Neuronal stem cell (in vitro differentiated cells): ENCODE measurements around the gene MYO16.

Source experiments
- DNase-seq: peaks from one replicate; pipeline ENCODE4 v3.0.0-alpha.2; 2013; ENCODE audit warnings: low spot score
- H2AFZ ChIP-seq: one replicate; pipeline ENCODE4 v1.6.1; 2013; ENCODE audit warnings: mild to moderate bottlenecking, low read length, inconsistent platforms
- H2AK5ac ChIP-seq: 2 replicates; pipeline ENCODE4 v1.6.1; 2013; ENCODE audit warnings: low read depth, mild to moderate bottlenecking, inconsistent platforms, low read length, moderate library complexity, mixed read lengths
- H2BK120ac ChIP-seq: 2 replicates; pipeline ENCODE4 v1.6.1; 2013; ENCODE audit warnings: low read depth, mild to moderate bottlenecking, inconsistent platforms, low read length, moderate library complexity, mixed read lengths
- H2BK12ac ChIP-seq: one replicate; pipeline ENCODE4 v1.6.1; 2013; ENCODE audit warnings: low read length, inconsistent platforms
- H2BK15ac ChIP-seq: 2 replicates; pipeline ENCODE4 v1.6.1; 2013; ENCODE audit warnings: mild to moderate bottlenecking, low read length, inconsistent platforms, mixed read lengths
- H2BK5ac ChIP-seq: one replicate; pipeline ENCODE4 v1.6.1; 2013; ENCODE audit warnings: inconsistent platforms, mild to moderate bottlenecking, low read length, moderate library complexity
- H3K14ac ChIP-seq: one replicate; pipeline ENCODE4 v1.6.1; 2013; ENCODE audit warnings: low read length, inconsistent platforms
- H3K18ac ChIP-seq: 2 replicates; pipeline ENCODE4 v1.6.1; 2013; ENCODE audit warnings: low read length, inconsistent platforms
- H3K23ac ChIP-seq: 2 replicates; pipeline ENCODE4 v1.6.1; 2013; ENCODE audit warnings: low read depth, mild to moderate bottlenecking, mixed read lengths, low read length, inconsistent platforms; ENCODE audit not compliant: poor library complexity
- H3K27ac ChIP-seq: replicated peaks from 3 replicates; pipeline ENCODE4 v1.5.1; 2013; ENCODE audit warnings: low read length, inconsistent platforms
- H3K27me3 ChIP-seq, 3 experiments: 2 replicates each; pipeline ENCODE4 v1.6.1; 2013; ENCODE audit warnings: low read length in 3 of 3, mild to moderate bottlenecking in 2 of 3, inconsistent platforms in 1 of 3, low read depth in 1 of 3, mixed read lengths in 1 of 3, moderate library complexity in 1 of 3; ENCODE audit not compliant: control insufficient read depth in 3 of 3, insufficient read depth in 3 of 3
- H3K36me3 ChIP-seq, 2 donors: replicated peaks in 1 of 2; 2 replicates each; pipeline ENCODE4 v1.6.1; 2013; ENCODE audit warnings: low read length in 2 of 2; ENCODE audit not compliant: control insufficient read depth in 2 of 2, insufficient read depth in 2 of 2
- H3K4ac ChIP-seq: 2 replicates; pipeline ENCODE4 v1.6.1; 2013; ENCODE audit warnings: inconsistent platforms, mild to moderate bottlenecking, low read length, moderate library complexity
- H3K4me1 ChIP-seq, 2 donors: 1 replicate in 1 of 2; 2 replicates in 1 of 2; pipeline ENCODE4 v1.6.1; 2013; ENCODE audit warnings: low read length in 2 of 2, low read depth in 1 of 2; ENCODE audit not compliant: control insufficient read depth in 2 of 2, insufficient read depth in 1 of 2
- H3K4me2 ChIP-seq: one replicate; pipeline ENCODE4 v1.6.1; 2013; ENCODE audit warnings: mild to moderate bottlenecking, low read length, inconsistent platforms; ENCODE audit not compliant: insufficient read depth, poor library complexity, severe bottlenecking
- H3K4me3 ChIP-seq, 2 donors: 2 replicates each; pipeline ENCODE4 v1.5.1; 2013; ENCODE audit warnings: low read length in 2 of 2, mild to moderate bottlenecking in 2 of 2, inconsistent platforms in 1 of 2, moderate library complexity in 1 of 2
- H3K79me1 ChIP-seq: one replicate; pipeline ENCODE4 v1.6.1; 2013; ENCODE audit warnings: low read depth, mild to moderate bottlenecking, inconsistent platforms, low read length, moderate library complexity
- H3K9ac ChIP-seq: one replicate; pipeline ENCODE4 v1.6.1; 2013; ENCODE audit warnings: mild to moderate bottlenecking, low read depth, low read length, inconsistent platforms; ENCODE audit not compliant: poor library complexity
- H3K9me3 ChIP-seq, 2 donors: replicated peaks in 1 of 2; 2 replicates each; pipeline versions ENCODE3 to v1.6.1; 2013; ENCODE audit warnings: low read length in 2 of 2, mild to moderate bottlenecking in 2 of 2, inconsistent platforms in 1 of 2, low read depth in 1 of 2, mixed read lengths in 1 of 2, moderate library complexity in 1 of 2; ENCODE audit not compliant: control insufficient read depth in 2 of 2, insufficient read depth in 1 of 2
- H4K8ac ChIP-seq: one replicate; pipeline ENCODE4 v1.6.1; 2013; ENCODE audit warnings: low read depth, mild to moderate bottlenecking, inconsistent platforms, low read length, moderate library complexity
- H4K91ac ChIP-seq: one replicate; pipeline ENCODE4 v1.6.1; 2013; ENCODE audit warnings: low read length, low read depth, mild to moderate bottlenecking, inconsistent platforms; ENCODE audit not compliant: poor library complexity
- WGBS, 2 donors: extraction: QIAGEN DNeasy Blood & Tissue Kit; methylation state at CpG; one replicate each; pipeline ENCODE4 v1.1.7; 2013; ENCODE audit warnings: missing lambda C conversion rate in 2 of 2, mixed read lengths in 1 of 2; ENCODE audit not compliant: insufficient read length in 2 of 2, insufficient replicate concordance in 1 of 2; ENCODE audit errors: extremely low coverage in 2 of 2; 5-methylcytosine and 5-hydroxymethylcytosine counted together

Gene MYO16

DNA sequence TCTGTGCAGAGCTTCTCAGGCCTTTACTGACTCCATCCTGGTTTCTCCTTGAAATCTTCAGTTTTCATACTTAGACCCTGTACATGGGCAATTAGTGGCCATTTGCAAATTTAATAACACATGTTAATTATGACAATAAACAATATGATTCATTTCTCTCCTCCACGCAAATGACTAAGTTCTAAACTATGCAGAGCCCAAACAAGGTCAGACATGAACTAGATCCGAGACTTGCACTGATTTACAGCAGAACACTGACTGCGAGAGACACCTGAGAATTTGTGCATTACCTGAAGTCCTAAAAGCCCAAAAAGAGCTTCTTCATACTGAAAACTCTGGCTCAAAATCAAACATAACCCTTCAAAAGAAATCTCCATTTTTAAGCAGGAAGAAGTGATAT lies 521.8 kb downstream of the MYO16 start:
- Histone ChIP-seq H3K27ac (no peak overlapping the region), H4K8ac (no peak overlapping the region), H3K4me3 (no peak overlapping the region), H2AFZ (no peak overlapping the region), H4K91ac (no peak overlapping the region), H2BK15ac (no peak overlapping the region), H3K18ac (no peak overlapping the region), H3K27me3 (no peaks in the 10 kb centered on the region), H3K9me3 (no peaks in the 10 kb centered on the region), H3K4me2 (no peak overlapping the region), H3K4ac (no peak overlapping the region), H2BK12ac (no peak overlapping the region), H3K23ac (no peak overlapping the region), H2AK5ac (no peak overlapping the region), H3K14ac (no peak overlapping the region), H3K36me3 (no peaks in the 10 kb centered on the region), H2BK120ac (no peak overlapping the region), H3K4me1 (peaks cover 9 to 10% of the 10 kb centered on the region in 2 donors), H3K9ac (no peak overlapping the region), H3K79me1 (no peaks in the 10 kb centered on the region), H2BK5ac (no peak overlapping the region)
- no peak for DNase-seq
- WGBS, 2 donors: no CpG with 5 or more reads among the region's 3 CpGs

DNA sequence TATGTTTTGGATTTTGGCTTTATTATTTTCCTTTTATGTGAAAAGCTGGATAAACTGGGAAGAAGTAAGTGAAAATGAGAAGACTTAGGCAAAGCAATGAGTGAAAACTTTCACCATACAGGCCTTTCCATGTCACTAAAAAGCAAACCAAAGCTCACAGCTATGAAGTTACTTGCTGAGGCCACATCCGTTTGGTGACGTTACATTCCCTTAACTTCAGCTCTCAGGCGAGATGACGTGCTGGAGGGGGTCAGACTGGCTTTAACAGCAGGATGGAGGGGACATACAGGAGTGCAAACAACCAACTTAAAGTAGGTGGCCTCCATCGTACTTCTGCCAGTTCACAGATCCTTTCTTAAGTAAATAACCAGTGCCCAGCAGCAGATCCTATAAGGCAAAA lies 522.3 kb downstream of the MYO16 start:
- no peaks in the 10 kb centered on the region for H3K9me3 ChIP-seq

DNA sequence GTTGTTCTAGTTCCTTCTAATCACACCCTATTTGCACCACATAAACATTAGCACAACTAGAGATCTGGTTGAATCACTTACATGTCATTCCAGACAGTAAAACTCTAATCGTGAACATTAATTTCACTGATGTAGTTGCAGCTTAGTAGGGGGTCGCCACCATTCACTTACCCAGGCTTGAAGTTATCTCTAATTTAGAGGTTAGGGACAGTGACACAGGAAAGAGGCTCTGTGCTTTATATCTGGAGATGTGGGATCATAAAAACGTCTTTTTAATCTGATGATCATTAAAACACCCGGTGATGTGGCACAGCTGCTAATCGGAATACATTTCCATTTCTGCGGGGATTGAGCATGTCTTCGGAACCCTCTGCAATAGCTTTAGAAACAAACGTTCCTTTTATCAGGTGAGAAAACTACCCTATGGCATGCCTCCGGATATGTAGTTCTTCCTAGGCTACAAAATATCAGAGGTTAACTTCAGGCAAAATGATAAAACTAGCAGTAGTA lies 523.0 kb downstream of the MYO16 start:
- Histone ChIP-seq H3K9ac (no peak overlapping the region), H2BK5ac (no peak overlapping the region), H3K14ac (no peak overlapping the region), H3K23ac (no peak overlapping the region), H3K18ac (no peak overlapping the region), H2BK15ac (no peak overlapping the region), H2BK120ac (no peak overlapping the region), H3K27ac (no peak overlapping the region), H3K79me1 (no peaks in the 10 kb centered on the region), H3K27me3 (no peaks in the 10 kb centered on the region), H3K36me3 (no peaks in the 10 kb centered on the region), H4K8ac (no peak overlapping the region), H2AFZ (no peak overlapping the region), H3K4me1 (peaks cover 13 to 15% of the 10 kb centered on the region in 2 donors), H4K91ac (no peak overlapping the region), H3K9me3 (no peaks in the 10 kb centered on the region), H3K4me2 (no peak overlapping the region), H3K4me3 (no peak overlapping the region), H2BK12ac (no peak overlapping the region), H2AK5ac (no peak overlapping the region), H3K4ac (no peak overlapping the region)
- DNase-seq: no peak
- no CpG with 5 or more reads among the region's 9 CpGs for WGBS, 2 donors

More for the DNA sequence above, 522.3 kb downstream of the MYO16 start:
- H3K4me1 ChIP-seq: peaks cover 10 to 11% of the 10 kb centered on the region in 2 donors
- H2BK15ac ChIP-seq: no peak overlapping the region
- no peak overlapping the region for H3K4me2 ChIP-seq
- H4K91ac ChIP-seq: no peak overlapping the region
- no peak overlapping the region for H3K27ac ChIP-seq
- no peak overlapping the region for H3K14ac ChIP-seq
- H3K9ac ChIP-seq: no peak overlapping the region
- no peak overlapping the region for H2AFZ ChIP-seq
- H3K18ac ChIP-seq: no peak overlapping the region
- H3K4ac ChIP-seq: no peak overlapping the region
- H4K8ac ChIP-seq: no peak overlapping the region
- DNase-seq: no peak
- no peaks in the 10 kb centered on the region for H3K27me3 ChIP-seq
- no peak overlapping the region for H3K4me3 ChIP-seq
- no peak overlapping the region for H2BK12ac ChIP-seq
- no CpG with 5 or more reads among the region's 5 CpGs for WGBS, 2 donors
- no peaks in the 10 kb centered on the region for H3K79me1 ChIP-seq
- H2AK5ac ChIP-seq: no peak overlapping the region
- H2BK120ac ChIP-seq: no peak overlapping the region
- H3K36me3 ChIP-seq: no peaks in the 10 kb centered on the region
- no peak overlapping the region for H2BK5ac ChIP-seq
- no peak overlapping the region for H3K23ac ChIP-seq

GRCh38 chr13:109152941-109153340 lies 523.5 kb downstream of the MYO16 start:
- Histone ChIP-seq H2BK5ac (no peak overlapping the region), H3K27ac (no peak overlapping the region), H2AK5ac (no peak overlapping the region), H3K23ac (no peak overlapping the region), H3K18ac (no peak overlapping the region), H2AFZ (no peak overlapping the region), H2BK12ac (no peak overlapping the region), H3K9me3 (no peaks in the 10 kb centered on the region), H3K14ac (no peak overlapping the region), H3K4me1 (peaks cover 15 to 17% of the 10 kb centered on the region in 2 donors), H2BK120ac (no peak overlapping the region), H3K9ac (no peak overlapping the region), H3K27me3 (no peaks in the 10 kb centered on the region), H3K4ac (no peak overlapping the region), H3K36me3 (no peaks in the 10 kb centered on the region), H3K4me2 (no peak overlapping the region), H2BK15ac (no peak overlapping the region), H4K8ac (no peak overlapping the region), H4K91ac (no peak overlapping the region), H3K79me1 (no peaks in the 10 kb centered on the region), H3K4me3 (no peak overlapping the region)
- WGBS, 2 donors: no CpG with 5 or more reads among the region's 10 CpGs
- DNase-seq: no peak
